WTC11 (cell line): ENCODE results near the gene HS6ST1.

Experiments used
- CTCF ChIP-seq: fragments of 200-600 bp; IDR thresholded peaks from 2 replicates; pipeline ENCODE4 v1.8.0; 2022; ENCODE audit warnings: antibody characterized with exemption
- MYBL2 ChIP-seq: sonication (generic); formaldehyde crosslinking; IDR thresholded peaks from 2 replicates; pipeline ENCODE4 v1.8.1; 2023; ENCODE audit warnings: mild to moderate bottlenecking, moderate library complexity, missing genetic modification reagents

GRCh38 chr2:128308284-128308731, 10.4 kb downstream of the HS6ST1 start:
- no peak for TF ChIP-seq CTCF
- no peak for TF ChIP-seq MYBL2 (CRISPR knock-in tag)
